Measurements from ENCODE around the gene TTPAL. TPM values are rescaled to one million over a fixed set of nuclear protein-coding genes. Genes with fewer than 3 reads are reported as not detected.

TTPAL gene
- total RNA-seq, 4 donors from 2014 or later = 7.9 to 13.0 (median 11.6) TPM

- no peaks in the 10 kb centered on the region for H3K4me1 ChIP-seq
- peaks cover 8 to 85% (median 8%) of the 10 kb centered on the region in 3 donors for H3K36me3 ChIP-seq
- no peak overlapping the region for H3K27ac ChIP-seq
- no peak for DNase-seq
- 94% methylated on average over 3 of the region's 5 CpGs; no CpG with 5 or more reads in 1 of the 2 donors for WGBS, 2 donors
- TF ChIP-seq, protein P1, sequence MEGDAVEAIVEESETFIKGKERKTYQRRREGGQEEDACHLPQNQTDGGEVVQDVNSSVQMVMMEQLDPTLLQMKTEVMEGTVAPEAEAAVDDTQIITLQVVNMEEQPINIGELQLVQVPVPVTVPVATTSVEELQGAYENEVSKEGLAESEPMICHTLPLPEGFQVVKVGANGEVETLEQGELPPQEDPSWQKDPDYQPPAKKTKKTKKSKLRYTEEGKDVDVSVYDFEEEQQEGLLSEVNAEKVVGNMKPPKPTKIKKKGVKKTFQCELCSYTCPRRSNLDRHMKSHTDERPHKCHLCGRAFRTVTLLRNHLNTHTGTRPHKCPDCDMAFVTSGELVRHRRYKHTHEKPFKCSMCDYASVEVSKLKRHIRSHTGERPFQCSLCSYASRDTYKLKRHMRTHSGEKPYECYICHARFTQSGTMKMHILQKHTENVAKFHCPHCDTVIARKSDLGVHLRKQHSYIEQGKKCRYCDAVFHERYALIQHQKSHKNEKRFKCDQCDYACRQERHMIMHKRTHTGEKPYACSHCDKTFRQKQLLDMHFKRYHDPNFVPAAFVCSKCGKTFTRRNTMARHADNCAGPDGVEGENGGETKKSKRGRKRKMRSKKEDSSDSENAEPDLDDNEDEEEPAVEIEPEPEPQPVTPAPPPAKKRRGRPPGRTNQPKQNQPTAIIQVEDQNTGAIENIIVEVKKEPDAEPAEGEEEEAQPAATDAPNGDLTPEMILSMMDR (IDR thresholded peaks at IDR 0.05) = no peak
- intact Hi-C loops (cut with DNase I) = no loop called here
- H3K9me3 ChIP-seq = no peaks in the 10 kb centered on the region
- H3K27me3 ChIP-seq = no peaks in the 10 kb centered on the region
- H3K4me3 ChIP-seq = no peak overlapping the region
Measured at GRCh38 chr20:44483112-44483511, 7.4 kb downstream of the TTPAL start.

DNA sequence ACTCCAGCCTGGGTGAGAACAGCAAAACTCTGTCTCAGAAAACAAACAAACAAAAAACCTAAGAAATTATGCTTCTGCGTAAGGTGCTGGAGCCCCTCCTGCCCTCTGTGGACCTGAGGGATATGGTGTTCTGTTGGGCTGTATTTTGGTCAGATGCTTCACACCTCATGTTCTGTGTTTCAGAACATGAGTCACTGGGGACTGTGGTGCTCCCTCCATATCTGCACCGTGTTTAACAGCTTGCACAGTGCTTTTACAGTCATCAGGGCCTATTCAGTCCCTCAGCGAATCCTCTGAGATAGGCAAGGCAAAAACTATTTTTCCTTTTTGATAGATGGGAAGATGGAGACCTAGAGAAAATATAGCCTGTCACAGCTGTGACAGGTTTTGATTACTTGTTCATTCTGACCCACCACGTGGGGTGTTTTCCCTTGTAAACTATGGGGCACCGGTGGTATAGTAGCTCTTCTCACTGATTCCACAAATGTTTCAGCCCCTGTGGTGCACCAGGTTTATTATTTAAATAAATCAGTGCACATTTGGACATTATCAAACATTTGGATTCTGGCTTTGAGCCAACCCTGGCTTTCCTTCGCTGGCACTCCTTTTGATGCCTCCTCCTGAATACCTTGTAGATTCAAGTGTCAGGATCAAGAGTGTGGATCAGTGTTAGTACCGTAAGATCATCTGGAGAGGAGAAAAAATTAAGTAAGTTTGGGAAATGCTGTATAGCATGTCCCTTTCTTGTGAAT is 9.6 kb downstream of the TTPAL start:
- Histone ChIP-seq H3K4me3 (no peak overlapping the region), H3K36me3 (peaks cover 19 to 98% (median 22%) of the 10 kb centered on the region in 3 donors), H3K27ac (peak overlapping the region in 2 of 4 donors; percentile 10 to 19), H3K27me3 (no peaks in the 10 kb centered on the region), H3K9me3 (no peaks in the 10 kb centered on the region), H3K4me1 (no peaks in the 10 kb centered on the region)
- DNase-seq = no peak
- 79 to 81% methylated on average over 7 of the region's 7 CpGs for WGBS, 2 donors
- TF ChIP-seq, protein P1 (IDR thresholded peaks at IDR 0.05) = no peak
- no peak for TF ChIP-seq POLR2A (IDR thresholded peaks at IDR 0.05)
- intact Hi-C loops (cut with DNase I) = no loop called here

DNA sequence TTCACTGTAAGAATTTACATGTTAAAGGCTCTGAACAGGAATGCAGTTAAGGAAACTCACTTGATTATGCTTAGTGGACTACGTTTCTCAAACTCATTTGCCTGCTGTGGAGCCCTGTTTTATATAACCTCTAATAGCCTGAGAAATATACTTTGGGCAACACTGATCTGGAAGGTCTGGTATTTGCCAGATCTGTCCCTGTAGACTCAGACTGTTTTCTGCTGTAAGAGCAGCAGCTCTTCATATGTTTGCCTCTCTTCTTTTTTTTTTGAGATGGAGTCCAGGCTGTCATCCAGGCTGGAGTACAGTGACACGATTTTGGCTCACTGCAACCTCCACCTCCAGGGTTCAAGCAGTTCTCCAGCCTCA is 10.1 kb downstream of the TTPAL start:
- H3K27ac ChIP-seq = peak overlapping the region in 2 of 4 donors; percentile 10 to 19
- peaks cover 0 to 3% (median 0%) of the 10 kb centered on the region in 3 donors for H3K4me1 ChIP-seq
- TF ChIP-seq, protein P1 (IDR thresholded peaks at IDR 0.05) = no peak
- TF ChIP-seq POLR2A (IDR thresholded peaks at IDR 0.05) = no peak
- intact Hi-C loops (cut with DNase I) = no loop called here
- DNase-seq = no peak
- no peaks in the 10 kb centered on the region for H3K9me3 ChIP-seq
- no peaks in the 10 kb centered on the region for H3K27me3 ChIP-seq
- WGBS, 2 donors = 54 to 68% methylated on average over 2 of the region's 2 CpGs
- H3K4me3 ChIP-seq = no peak overlapping the region
- H3K36me3 ChIP-seq = peaks cover 17 to 98% (median 19%) of the 10 kb centered on the region in 3 donors

GRCh38 chr20:44488551-44488950 is 12.9 kb downstream of the TTPAL start:
- no peak for DNase-seq
- peaks cover 15 to 98% (median 19%) of the 10 kb centered on the region in 3 donors for H3K36me3 ChIP-seq

GRCh38 chr20:44489223-44489622 is 13.5 kb downstream of the TTPAL start:
- no peak for TF ChIP-seq POLR2A (IDR thresholded peaks at IDR 0.05)
- TF ChIP-seq, protein P1 (IDR thresholded peaks at IDR 0.05) = no peak

More at GRCh38 chr20:44488551-44488950, 12.9 kb downstream of the TTPAL start:
- intact Hi-C loops (cut with DNase I) = no loop called here
- Histone ChIP-seq H3K27me3 (no peaks in the 10 kb centered on the region), H3K27ac (no peak overlapping the region), H3K4me1 (peaks cover 0 to 21% (median 12%) of the 10 kb centered on the region in 3 donors), H3K4me3 (no peak overlapping the region), H3K9me3 (no peaks in the 10 kb centered on the region)
- TF ChIP-seq POLR2A (IDR thresholded peaks at IDR 0.05) = no peak
- TF ChIP-seq, protein P1 (IDR thresholded peaks at IDR 0.05) = no peak
- WGBS, 2 donors = 95% methylated on average over 5 of the region's 5 CpGs

More at GRCh38 chr20:44489223-44489622, 13.5 kb downstream of the TTPAL start:
- Histone ChIP-seq H3K4me1 (peaks cover 0 to 21% (median 12%) of the 10 kb centered on the region in 3 donors), H3K4me3 (no peak overlapping the region), H3K27me3 (no peaks in the 10 kb centered on the region), H3K27ac (no peak overlapping the region), H3K9me3 (no peaks in the 10 kb centered on the region), H3K36me3 (peaks cover 18 to 98% (median 19%) of the 10 kb centered on the region in 3 donors)
- no peak for DNase-seq
- intact Hi-C loops (cut with DNase I) = no loop called here
- 81 to 86% methylated on average over 5 to 9 of the region's 9 CpGs for WGBS, 2 donors

Measured in esophagus squamous epithelium (tissue), 5 donors.